Gastrocnemius medialis (tissue), 4 donors: ENCODE measurements around the gene BRAT1. TPM values are rescaled to one million over a fixed set of nuclear protein-coding genes. Genes with fewer than 3 reads are reported as not detected.

Experiments
- ATAC-seq, 2 donors: fragments of 150-250 bp; one replicate each; pipeline ENCODE4 v1.9.1; 2016
- DNase-seq, 2 donors: peaks; one replicate each; pipeline ENCODE4 v3.0.0-alpha.2; 2019
- H3K27ac ChIP-seq, 4 donors: fragments of 200-600 bp; sonication (generic); 1 replicate in 1 of 4; 2 replicates in 3 of 4; pipeline ENCODE4 v1.5.1; 2016 to 2018; ENCODE audit warnings: mild to moderate bottlenecking in 2 of 4, moderate library complexity in 1 of 4
- H3K27me3 ChIP-seq, 3 donors: fragments of 200-600 bp; sonication (generic) in 2 of 3; 1 replicate in 1 of 3; 2 replicates in 2 of 3; pipeline versions ENCODE4 v1.5.1 to v1.6.0; 2016 to 2019; ENCODE audit warnings: mild to moderate bottlenecking in 1 of 3, moderate library complexity in 1 of 3
- H3K36me3 ChIP-seq, 2 donors: fragments of 200-600 bp; sonication (generic) in 1 of 2; one replicate each; pipeline ENCODE4 v1.5.1; 2017 to 2018
- H3K4me1 ChIP-seq, 2 donors: fragments of 200-600 bp; sonication (generic) in 1 of 2; one replicate each; pipeline ENCODE4 v1.5.1; 2016 to 2017; ENCODE audit warnings: mild to moderate bottlenecking in 2 of 2
- H3K4me3 ChIP-seq, 4 donors: fragments of 200-600 bp; sonication (generic) in 3 of 4; 1 replicate in 1 of 4; 2 replicates in 3 of 4; pipeline ENCODE4 v1.5.1; 2016 to 2019; ENCODE audit warnings: mild to moderate bottlenecking in 2 of 4
- H3K9me3 ChIP-seq, 3 donors: fragments of 200-600 bp; sonication (generic) in 2 of 3; 1 replicate in 1 of 3; 2 replicates in 2 of 3; pipeline ENCODE4 v1.5.1; 2016 to 2019
- POLR2A ChIP-seq, 2 donors: fragments of 450-650 bp; IDR thresholded peaks; one replicate each; pipeline ENCODE4 v1.6.1; 2017; ENCODE audit warnings: antibody characterized with exemption in 2 of 2, mild to moderate bottlenecking in 2 of 2, moderate library complexity in 2 of 2
- in situ Hi-C, 4 donors: fragments of 200-750 bp; cut with MboI; loops; one replicate each; pipeline versions ENCODE4 v1.15.0 to v1.8.0; 2017; ENCODE audit warnings: low sequenced_read_pairs in 4 of 4
- intact Hi-C: fragments of 100-400 bp; cut with DNase I; formaldehyde crosslinking; loops from one replicate; pipeline ENCODE4 v1.15.1; 2023; ENCODE audit warnings: low total_unique reads
- total RNA-seq, 4 donors: library from RNA; depleted of rRNA; stranded (reverse); fragments of >200 nt; gene quantifications; one replicate each; pipeline versions ENCODE4 v1.1.0 to v1.2.3, GENCODE V29; 2016
- TF ChIP-seq, protein P1 (sequence below), 5 experiments: fragments of 450-650 bp in 3 of 5; fragments of 200-600 bp in 2 of 5; sonication (generic) in 2 of 5; IDR thresholded peaks in 4 of 5; conservative IDR thresholded peaks in 1 of 5; 1 replicate in 4 of 5; 2 replicates in 1 of 5; pipeline ENCODE4 v1.5.1; 2016 to 2019; ENCODE audit warnings: antibody characterized with exemption in 5 of 5, mild to moderate bottlenecking in 3 of 5, moderate library complexity in 3 of 5

The BRAT1 gene
- total RNA-seq, 4 donors from 2014 or later, result 15.3 to 36.4 (median 20.2) TPM

DNA sequence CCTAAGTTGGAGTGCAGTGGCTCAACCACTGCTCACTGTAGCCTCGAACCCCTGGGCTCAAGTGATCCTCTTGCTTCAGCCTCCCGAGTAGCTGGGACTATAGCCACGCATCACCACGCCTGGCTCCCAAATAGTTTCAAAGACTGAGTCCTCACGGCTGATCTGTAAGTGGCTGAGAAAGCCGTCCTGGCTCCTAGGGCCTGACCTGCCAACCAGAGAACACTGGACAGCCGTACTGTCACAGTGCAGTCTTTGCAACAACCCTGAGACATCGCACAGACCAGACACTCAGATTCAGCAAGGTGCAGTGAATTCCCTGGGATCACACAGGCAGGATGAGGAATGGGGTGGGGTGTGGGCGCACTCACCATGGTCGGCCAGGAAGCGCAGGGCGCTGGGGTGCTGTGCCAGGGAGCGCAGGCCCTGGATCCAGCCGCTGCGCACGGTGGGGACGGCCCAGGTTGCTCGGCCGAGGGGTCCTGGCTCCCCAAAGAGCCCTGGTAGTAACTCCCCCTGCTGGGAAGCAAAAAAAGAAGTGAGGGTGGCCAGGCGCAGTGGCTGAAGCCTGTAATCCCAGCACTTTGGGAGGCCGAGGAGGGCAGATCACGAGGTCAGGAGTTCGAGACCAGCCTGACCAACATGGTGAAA, 10.7 kb downstream of the BRAT1 start:
- Histone ChIP-seq H3K9me3 (no peaks in the 10 kb centered on the region), H3K27ac (no peak overlapping the region), H3K4me1 (no peaks in the 10 kb centered on the region), H3K36me3 (peaks cover 0 to 62% of the 10 kb centered on the region in 2 donors), H3K27me3 (no peaks in the 10 kb centered on the region), H3K4me3 (no peak overlapping the region)
- TF ChIP-seq, protein P1, sequence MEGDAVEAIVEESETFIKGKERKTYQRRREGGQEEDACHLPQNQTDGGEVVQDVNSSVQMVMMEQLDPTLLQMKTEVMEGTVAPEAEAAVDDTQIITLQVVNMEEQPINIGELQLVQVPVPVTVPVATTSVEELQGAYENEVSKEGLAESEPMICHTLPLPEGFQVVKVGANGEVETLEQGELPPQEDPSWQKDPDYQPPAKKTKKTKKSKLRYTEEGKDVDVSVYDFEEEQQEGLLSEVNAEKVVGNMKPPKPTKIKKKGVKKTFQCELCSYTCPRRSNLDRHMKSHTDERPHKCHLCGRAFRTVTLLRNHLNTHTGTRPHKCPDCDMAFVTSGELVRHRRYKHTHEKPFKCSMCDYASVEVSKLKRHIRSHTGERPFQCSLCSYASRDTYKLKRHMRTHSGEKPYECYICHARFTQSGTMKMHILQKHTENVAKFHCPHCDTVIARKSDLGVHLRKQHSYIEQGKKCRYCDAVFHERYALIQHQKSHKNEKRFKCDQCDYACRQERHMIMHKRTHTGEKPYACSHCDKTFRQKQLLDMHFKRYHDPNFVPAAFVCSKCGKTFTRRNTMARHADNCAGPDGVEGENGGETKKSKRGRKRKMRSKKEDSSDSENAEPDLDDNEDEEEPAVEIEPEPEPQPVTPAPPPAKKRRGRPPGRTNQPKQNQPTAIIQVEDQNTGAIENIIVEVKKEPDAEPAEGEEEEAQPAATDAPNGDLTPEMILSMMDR (IDR thresholded peaks at IDR 0.05 in 4 of 5, conservative IDR thresholded peaks at IDR 0.05 in 1 of 5), result no peak
- no peak for TF ChIP-seq POLR2A (IDR thresholded peaks at IDR 0.05)
- in situ Hi-C loops (no loop called here), intact Hi-C loops (no loop called here)
- no peak for ATAC-seq
- DNase-seq, result no peak

DNA sequence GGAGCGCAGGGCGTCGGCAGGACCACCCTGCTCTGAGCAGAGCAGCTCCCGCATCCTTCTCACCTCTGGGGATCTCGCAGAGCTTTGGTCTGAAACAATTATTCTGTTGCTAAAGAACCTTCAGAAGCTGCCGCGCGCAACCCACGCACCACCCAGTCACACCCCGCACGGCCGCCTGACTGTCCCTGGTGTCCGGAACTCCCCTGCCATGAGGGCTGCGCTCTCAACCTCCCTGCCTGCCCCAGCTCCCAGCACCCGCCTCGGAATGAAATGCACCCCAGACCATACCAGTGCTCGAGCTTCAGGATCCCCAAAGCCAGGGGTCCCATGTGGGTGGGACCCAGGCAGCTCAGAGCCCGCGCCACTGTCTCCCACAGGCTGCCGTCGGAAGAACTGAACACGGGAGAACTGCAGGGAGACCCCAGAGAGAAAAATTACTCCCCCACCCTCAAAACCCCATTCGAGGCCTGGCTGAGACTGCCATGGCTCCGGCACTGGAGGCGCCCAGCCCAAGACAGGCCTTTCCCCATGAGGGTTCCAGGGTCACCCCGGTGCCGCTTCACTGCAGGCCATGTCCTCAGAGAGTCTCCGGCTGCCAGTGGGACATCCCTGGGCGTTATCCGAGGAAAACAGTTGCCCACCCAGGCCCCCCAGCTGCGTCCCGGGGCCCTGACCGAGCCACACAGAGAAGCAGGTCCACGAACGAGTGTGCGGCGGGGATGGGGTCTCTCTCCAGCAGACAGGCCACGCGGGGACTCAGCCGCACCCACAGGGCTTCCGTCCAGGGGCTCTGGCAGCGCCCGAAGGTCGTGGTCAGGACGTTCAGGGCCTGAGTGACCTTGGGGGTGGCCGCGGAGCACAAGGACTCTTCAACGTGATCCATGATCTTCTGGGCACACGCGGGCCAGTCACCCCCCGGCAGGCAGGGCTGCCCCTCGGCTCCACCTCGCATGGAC, 12.1 kb downstream of the BRAT1 start:
- Histone ChIP-seq H3K4me1 (no peaks in the 10 kb centered on the region), H3K27ac (no peak overlapping the region), H3K36me3 (peaks cover 0 to 71% of the 10 kb centered on the region in 2 donors), H3K9me3 (no peaks in the 10 kb centered on the region), H3K4me3 (no peak overlapping the region), H3K27me3 (no peaks in the 10 kb centered on the region)
- in situ Hi-C loops, result no loop called here
- TF ChIP-seq POLR2A (IDR thresholded peaks at IDR 0.05), result no peak
- TF ChIP-seq, protein P1 (IDR thresholded peaks at IDR 0.05 in 4 of 5, conservative IDR thresholded peaks at IDR 0.05 in 1 of 5), result no peak
- DNase-seq (no peak), ATAC-seq (no peak)
- intact Hi-C loops, result no loop called here

DNA sequence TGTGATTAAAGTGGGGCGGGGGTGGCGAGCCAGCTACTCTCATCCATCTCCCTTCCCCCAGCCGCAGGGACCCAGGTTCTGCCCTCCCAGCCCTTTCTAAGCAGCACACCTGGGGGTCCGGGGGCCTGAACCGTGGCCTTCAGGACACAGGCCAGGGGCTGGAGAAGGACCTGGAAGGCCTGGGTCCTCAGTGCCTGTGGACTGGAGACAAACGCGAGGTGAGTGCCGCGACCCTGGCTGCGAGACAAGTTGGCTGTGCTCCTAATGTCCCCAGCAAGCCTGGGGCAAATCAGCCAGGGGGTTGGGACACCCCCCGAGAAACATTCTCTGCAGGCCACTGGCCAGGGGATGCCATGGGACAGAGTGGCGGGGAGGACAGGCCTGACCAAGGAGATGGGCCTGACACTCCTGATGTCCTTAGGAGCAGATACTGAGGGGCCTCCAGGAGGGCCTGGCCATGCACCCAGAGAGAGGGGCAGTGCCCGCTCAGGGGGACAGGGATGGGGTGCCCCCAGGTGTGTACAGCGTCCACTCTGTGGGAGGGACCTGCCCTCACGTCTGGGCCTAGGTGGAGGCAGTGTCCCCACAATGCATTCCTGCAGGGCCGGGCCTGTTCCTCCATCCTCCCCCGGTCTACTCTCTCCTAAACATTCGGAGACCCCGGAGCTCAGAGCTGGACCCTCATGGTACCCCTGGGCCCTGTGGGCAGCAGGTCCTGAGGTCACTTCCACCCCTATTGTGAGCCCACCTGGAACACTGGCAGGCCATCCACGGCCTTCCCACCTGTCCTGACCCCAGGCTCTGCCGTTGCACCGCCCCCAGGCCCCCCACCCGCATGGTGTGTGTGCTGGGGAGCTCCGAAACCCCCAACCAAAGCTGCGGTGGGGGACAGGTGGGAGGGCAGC, 13.1 kb downstream of the BRAT1 start:
- Histone ChIP-seq H3K9me3 (no peaks in the 10 kb centered on the region), H3K27ac (no peak overlapping the region), H3K36me3 (peaks cover 0 to 77% of the 10 kb centered on the region in 2 donors), H3K4me1 (no peaks in the 10 kb centered on the region), H3K4me3 (no peak overlapping the region), H3K27me3 (no peaks in the 10 kb centered on the region)
- ATAC-seq, result no peak
- no peak for DNase-seq
- TF ChIP-seq, protein P1 (IDR thresholded peaks at IDR 0.05 in 4 of 5, conservative IDR thresholded peaks at IDR 0.05 in 1 of 5), result no peak
- TF ChIP-seq POLR2A (IDR thresholded peaks at IDR 0.05), result no peak
- intact Hi-C loops (no loop called here), in situ Hi-C loops (no loop called here)

DNA sequence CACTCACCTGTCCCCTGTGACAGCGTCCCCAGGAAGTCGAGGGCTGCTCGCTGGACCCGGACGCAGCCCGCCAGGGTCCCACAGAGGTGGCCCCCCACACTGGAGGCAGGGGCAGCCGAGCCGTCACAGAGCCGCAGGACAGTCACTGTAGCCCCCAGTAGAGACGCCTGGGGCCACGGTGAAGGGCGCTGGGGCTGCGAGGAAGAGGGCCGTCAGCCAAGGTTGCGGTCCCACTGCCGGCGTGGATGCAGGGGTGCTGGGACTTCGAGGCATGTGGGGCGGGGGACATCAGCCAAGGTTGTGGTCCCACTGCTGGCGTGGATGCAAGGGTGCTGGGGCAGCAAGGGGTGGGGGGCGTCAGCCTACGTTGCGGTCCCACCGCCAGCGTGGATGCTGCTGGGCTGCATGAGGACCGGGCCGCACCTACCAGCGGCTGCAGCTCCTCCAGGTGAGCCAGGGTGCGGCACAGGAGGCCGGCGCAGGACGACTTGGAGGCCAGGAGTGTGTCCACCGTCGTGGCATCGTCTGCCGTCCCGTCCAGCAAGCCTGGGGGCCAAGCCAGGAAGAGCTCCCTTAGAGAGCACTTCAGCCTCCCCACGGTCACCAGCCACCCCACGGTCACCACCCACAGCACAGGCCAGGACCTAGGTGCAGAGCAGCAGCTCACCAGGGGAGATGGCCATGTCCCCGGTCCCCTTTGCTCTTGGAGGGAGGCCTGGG, 13.9 kb downstream of the BRAT1 start:
- no peak for ATAC-seq
- DNase-seq, result no peak
- Histone ChIP-seq H3K27ac (no peak overlapping the region), H3K4me3 (no peak overlapping the region), H3K36me3 (peaks cover 0 to 68% of the 10 kb centered on the region in 2 donors), H3K9me3 (no peaks in the 10 kb centered on the region), H3K27me3 (no peaks in the 10 kb centered on the region), H3K4me1 (no peaks in the 10 kb centered on the region)
- TF ChIP-seq, protein P1 (IDR thresholded peaks at IDR 0.05 in 4 of 5, conservative IDR thresholded peaks at IDR 0.05 in 1 of 5), result no peak
- no peak for TF ChIP-seq POLR2A (IDR thresholded peaks at IDR 0.05)
- in situ Hi-C loops (no loop called here), intact Hi-C loops (no loop called here)
